ENCODE data around the gene RHBDF1.
"Not testable (repeated sequence)": the region's sequence is repeated elsewhere in the genome, so short reads cannot be mapped to it uniquely, and the experiment has no call there.

DNA sequence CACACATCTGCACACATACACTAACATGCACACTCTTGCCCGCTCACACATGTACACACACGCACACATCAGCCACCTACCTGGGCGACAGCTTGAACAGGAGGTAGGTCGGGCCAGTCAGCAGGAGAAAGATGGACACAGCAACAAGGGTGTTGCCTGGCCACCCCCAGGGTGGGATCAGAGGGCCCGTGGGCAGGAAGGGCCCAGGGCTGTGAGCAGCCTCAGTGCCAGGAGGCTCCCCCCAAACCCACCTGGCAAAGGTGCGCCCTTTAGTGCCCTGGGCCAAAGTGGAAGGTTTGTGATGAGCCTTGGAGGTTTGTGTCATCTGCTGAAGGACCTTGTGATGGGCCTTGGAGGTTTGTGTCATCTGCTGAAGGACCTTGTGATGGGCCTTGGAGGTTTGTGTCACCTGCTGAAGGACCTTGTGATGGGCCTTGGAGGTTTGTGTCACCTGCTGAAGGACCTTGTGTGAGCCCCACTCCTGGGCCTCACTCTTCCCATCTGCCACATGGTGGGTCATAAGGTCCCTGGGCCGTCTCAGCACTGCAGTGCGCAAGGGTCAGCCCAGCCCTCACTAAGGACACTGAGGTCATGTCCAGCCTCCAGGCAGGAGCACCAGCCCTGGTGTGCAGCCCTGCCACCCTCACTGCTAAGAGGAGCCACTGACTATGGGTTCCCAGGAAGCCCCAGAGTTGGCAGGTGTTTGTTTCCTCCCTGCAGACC lies 39.1 kb downstream of the RHBDF1 start:
- TF ChIP-seq, protein P1, sequence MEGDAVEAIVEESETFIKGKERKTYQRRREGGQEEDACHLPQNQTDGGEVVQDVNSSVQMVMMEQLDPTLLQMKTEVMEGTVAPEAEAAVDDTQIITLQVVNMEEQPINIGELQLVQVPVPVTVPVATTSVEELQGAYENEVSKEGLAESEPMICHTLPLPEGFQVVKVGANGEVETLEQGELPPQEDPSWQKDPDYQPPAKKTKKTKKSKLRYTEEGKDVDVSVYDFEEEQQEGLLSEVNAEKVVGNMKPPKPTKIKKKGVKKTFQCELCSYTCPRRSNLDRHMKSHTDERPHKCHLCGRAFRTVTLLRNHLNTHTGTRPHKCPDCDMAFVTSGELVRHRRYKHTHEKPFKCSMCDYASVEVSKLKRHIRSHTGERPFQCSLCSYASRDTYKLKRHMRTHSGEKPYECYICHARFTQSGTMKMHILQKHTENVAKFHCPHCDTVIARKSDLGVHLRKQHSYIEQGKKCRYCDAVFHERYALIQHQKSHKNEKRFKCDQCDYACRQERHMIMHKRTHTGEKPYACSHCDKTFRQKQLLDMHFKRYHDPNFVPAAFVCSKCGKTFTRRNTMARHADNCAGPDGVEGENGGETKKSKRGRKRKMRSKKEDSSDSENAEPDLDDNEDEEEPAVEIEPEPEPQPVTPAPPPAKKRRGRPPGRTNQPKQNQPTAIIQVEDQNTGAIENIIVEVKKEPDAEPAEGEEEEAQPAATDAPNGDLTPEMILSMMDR (conservative IDR thresholded peaks at IDR 0.05): not testable (repeated sequence)
- not testable (repeated sequence) for TF ChIP-seq EZH2 (IDR thresholded peaks at IDR 0.05; ENCODE audit: low read depth)

All from PC-9 (cell line).